Frontal cortex (tissue), 4 donors: ENCODE measurements around the gene MAP1LC3B. TPM values are rescaled to one million over a fixed set of nuclear protein-coding genes. Genes with fewer than 3 reads are reported as not detected.
A peak's percentile ranks its signal among the peaks of the same experiment; 100 is the strongest.
"Not testable (repeated sequence)": the region's sequence is repeated elsewhere in the genome, so short reads cannot be mapped to it uniquely, and the experiment has no call there.

Experiments used
- DNase-seq, 2 donors: peaks; one replicate each; pipeline ENCODE4 v3.0.0; 2012; ENCODE audit warnings: low spot score in 2 of 2
- FAIRE-seq: peaks from 2 replicates; lab custom pipeline; 2012; peaks lifted over from hg19 to GRCh38; lab: Jason Lieb, UNC
- total RNA-seq: library from RNA; depleted of rRNA; stranded (reverse); fragments of >200 nt; gene quantifications from one replicate; pipeline ENCODE4 v1.2.3, GENCODE V29; 2014
- donor health status: control.
- donor health status: control.
- donor health status: control.

The MAP1LC3B gene
- total RNA-seq, 1 donor from 2014 or later: 24.5 TPM

- no peak for FAIRE-seq
Measured at GRCh38 chr16:87376660-87377059, 15.5 kb upstream of the MAP1LC3B start.

DNA sequence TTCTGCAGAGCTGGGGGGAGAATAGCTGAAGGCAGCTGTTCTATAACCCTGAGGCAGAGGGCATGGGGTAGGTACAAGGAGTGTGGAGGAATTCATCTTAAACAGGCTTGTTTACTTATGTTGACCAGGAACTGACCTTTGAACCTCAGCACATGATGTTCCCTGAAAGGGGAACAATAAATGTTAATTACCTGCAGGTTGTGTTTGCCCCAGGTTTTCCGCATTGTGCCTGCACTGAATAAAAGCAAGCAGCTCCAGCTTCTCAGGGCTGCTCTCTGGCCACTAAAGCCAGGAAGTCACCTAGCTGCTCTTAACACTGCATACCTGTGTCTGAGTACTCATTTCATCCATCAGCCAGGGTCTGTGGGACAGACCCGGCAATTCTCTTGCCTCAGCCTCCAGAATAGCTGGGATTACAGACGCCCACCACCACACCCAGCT is 12.8 kb upstream of the MAP1LC3B start:
- FAIRE-seq, DNase-seq: not testable (repeated sequence)

More at GRCh38 chr16:87376660-87377059, 15.5 kb upstream of the MAP1LC3B start:
- no peak for DNase-seq

DNA sequence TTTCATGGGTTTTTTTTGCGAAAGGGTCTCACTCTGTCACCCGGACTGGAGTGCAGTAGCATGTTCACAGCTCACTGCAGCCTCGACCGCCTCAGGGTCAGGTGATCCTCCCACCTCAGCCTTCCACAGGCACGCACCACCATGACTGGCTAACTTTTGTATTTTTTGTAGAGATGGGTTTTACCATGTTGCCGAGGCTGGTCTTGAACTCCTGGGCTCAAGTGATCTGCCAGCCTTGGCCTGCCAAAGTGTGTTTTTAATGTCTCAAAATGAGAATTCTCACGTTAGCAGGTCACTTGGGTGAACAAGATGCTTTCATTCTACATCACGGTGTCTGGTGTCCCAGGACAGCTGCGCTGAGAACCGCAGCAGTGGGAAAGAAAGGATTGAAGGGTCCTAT is 11.7 kb upstream of the MAP1LC3B start:
- DNase-seq (no peak), FAIRE-seq (no peak)

GRCh38 chr16:87380881-87381280 is 11.3 kb upstream of the MAP1LC3B start:
- no peak for FAIRE-seq
- DNase-seq: no peak

GRCh38 chr16:87382023-87382785 is 9.9 kb upstream of the MAP1LC3B start:
- no peak for DNase-seq
- FAIRE-seq: no peak

- FAIRE-seq (no peak), DNase-seq (peak; percentile 92 to 95)
Measured at GRCh38 chr16:87383505-87384161, 8.5 kb upstream of the MAP1LC3B start, which contains the start of gene FBXO31. Gene FBXO31, minus strand, starts transcription at chr16:87383776. Its CDS starts 32 bp downstream, at chr16:87383744.

DNA sequence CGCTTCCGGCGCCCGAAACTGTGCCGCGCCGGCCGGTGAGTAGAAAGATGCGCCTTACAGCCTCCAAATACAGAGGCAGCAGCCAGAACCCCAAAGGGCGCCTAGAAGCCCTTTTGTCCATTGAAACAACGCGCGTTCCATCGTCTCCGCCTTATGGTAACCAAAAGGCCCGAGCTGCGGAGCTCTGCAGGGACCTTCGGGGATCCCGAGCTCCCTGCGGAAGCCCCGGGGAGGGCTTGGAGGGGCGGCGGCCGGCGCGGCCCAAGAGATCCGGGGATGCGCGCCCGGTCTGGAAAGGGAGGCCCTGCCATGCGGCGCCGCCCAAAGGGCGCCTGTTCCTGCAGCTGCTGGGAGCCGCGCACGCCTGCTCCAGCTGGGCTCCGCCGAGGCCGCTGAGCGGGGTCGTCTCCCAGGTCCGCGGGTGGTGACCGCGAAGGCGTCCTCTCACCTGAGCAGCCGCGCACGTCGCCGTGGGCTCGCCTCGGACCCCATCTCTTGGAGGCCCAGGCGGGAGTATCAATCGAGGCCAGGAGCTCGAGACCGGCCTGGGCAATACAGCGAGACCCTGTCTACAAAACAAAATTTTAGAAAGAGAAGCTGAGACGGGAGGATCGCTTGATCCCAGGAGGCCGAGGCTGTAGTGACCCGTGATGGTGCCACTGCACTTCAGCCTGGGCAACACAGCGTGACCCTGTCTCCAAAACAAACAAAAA is 7.8 kb upstream of the MAP1LC3B start:
- DNase-seq (peak in 1 of 2 donors; percentile 59), FAIRE-seq (no peak)

- FAIRE-seq, DNase-seq: not testable (repeated sequence)
Measured at GRCh38 chr16:87384875-87385167, 7.3 kb upstream of the MAP1LC3B start.

- FAIRE-seq (peak; percentile 64), DNase-seq (peak; percentile 85 to 86)
Measured at GRCh38 chr16:87387942-87388817, 4.0 kb upstream of the MAP1LC3B start.

DNA sequence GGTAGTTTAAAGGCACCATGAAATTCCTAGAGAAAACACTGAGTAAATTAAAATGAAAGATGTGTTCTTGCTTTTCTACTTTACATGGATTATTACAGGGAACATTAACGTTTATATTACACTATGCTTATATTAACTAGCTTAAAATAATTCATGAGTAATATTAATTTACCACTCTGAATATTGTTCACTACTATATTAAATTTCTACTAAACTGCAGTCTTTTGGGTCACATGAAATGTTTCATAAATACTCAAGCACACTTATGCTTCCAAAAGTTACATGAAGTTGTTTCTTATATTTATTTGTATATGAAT is 3.4 kb upstream of the MAP1LC3B start:
- FAIRE-seq (no peak), DNase-seq (no peak)

DNA sequence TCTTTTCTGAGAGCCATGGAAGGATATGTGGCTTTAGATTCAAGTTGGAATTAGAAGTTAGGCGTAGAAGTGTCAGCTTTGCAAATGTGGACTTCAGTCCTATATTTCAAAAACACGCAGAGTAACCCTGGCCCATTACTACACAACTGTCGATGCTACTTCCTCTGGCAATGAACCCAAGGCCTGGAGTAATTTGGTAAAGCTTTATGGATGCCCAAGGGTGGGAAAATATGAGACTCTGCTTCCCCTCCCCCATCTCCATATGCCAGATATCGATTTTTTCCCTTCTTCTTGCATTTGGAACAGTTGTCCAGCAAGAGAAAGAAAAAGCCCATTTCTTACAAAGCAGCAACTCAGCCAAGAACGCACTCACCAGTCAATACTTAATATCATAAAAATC is 2.9 kb upstream of the MAP1LC3B start:
- DNase-seq (no peak), FAIRE-seq (no peak)

- not testable (repeated sequence) for DNase-seq, FAIRE-seq
Measured at GRCh38 chr16:87389914-87390313, 2.2 kb upstream of the MAP1LC3B start.

GRCh38 chr16:87390641-87391323 is 1.4 kb upstream of the MAP1LC3B start:
- FAIRE-seq (no peak), DNase-seq (no peak)

- no peak for DNase-seq
- FAIRE-seq: no peak
Measured at GRCh38 chr16:87391324-87391949, 699 bp upstream of the MAP1LC3B start.

DNA sequence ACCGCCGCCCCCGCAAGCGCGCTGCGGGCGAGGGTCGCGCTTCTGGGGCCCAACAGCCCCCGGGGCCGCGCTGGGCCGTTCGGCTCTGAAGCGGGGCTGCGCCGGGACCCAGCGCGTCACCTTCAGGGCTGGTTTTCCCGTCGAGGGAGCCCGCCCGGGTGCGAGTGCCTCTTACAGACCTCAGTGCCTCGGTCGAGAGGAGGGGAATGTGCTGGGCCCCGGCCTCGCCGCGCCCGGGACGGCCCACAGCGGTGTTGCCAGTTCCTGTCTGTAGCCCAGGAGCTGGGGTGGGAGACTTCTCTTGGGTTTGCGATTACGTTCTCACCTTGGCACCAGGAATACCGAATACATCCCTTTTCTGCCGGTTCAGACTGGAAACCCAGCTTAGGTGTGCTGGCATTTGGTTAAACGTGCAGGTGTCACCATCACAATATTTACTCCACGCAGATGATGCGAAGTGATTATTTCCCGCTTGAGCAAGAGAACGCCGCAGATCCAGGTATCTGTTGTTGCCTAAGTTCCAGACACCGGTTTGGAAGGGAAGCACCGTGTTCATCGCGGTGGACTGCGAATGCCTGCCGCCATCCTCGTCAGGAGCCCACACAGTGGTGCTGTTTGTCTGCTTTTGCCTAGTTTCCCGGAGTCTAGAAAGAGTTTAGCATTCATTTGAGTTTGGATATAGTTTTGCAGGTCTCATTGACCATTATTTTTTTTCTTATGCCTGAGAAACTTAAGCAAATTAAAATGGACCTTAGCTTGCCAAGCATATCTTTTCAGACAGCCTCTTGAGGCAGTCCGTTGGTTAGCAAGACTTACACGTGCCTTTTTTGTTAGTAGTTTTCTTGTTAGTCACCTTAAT is 914 bp downstream of the MAP1LC3B start:
- DNase-seq: peak in 1 of 2 donors; percentile 61
- FAIRE-seq: no peak

- DNase-seq: no peak
- FAIRE-seq: no peak
Measured at GRCh38 chr16:87393680-87394055, 1.5 kb downstream of the MAP1LC3B start.

DNA sequence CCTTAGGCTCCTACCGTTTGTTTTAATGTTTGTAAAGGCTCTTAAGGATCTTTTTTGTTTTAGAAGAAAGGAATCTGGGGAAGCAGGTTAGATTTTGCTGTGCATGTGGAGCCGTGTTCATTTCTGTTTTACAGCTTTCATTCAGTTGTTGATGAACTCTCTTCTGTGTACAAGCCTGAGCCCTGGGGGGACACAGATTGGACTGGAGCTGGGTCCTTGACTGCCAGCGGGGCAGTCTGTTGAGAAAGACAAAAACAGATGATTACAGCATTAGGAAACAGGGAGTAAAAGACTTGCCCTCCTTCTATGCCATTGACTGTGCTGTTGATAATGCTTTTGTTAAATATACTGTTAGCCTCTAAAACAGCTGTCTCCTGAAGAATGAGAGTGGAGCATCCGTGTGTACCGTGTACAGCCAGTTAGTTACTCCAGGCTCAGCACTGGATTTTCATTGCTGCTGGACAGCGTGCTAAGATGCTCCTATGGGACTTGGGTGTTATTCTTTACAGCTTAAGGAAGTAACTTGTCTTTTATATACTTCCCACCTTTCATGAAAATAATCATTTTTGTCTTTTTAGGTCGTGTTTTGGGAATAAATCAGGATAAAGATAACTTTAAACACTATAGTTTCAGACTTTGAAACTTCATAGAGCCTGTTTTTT is 3.2 kb downstream of the MAP1LC3B start:
- no peak for DNase-seq
- FAIRE-seq: no peak
